CD4-positive, alpha-beta T cell treated with Interferon gamma for 1 hour (primary cell): ENCODE results near the gene TPGS1.

Experiments used
- DNase-seq: peaks from one replicate; pipeline ENCODE4 v3.0.0-alpha.2; 2020

The TPGS1 gene

GRCh38 chr19:496112-496665 is 11.1 kb upstream of the TPGS1 start, which contains the start of gene MADCAM1:
MADCAM1 (plus strand) TSS chr19:496486; CDS start chr19:496500, 14 bp downstream.
- no peak for DNase-seq

GRCh38 chr19:496986-497385 is 10.3 kb upstream of the TPGS1 start:
- no peak for DNase-seq

DNA sequence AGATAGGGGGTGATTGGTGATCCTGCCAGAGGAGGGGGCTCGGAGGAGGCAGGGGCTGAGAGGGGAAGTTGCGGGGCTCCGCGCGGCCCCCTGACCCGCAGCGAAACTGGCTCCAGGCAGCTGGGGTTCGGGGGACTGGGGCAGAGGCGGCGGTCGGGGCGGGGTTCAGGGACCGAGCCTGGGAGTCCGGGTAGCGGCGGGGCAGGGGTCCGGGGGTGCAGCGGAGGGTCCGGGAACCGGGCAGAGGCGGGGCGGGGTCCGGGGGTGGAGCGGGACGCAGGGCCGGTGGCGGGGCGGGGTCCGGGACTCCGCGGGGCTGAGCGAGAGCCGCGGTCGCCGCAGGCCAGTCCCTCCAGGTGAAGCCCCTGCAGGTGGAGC is 9.8 kb upstream of the TPGS1 start:
- no peak for DNase-seq

DNA sequence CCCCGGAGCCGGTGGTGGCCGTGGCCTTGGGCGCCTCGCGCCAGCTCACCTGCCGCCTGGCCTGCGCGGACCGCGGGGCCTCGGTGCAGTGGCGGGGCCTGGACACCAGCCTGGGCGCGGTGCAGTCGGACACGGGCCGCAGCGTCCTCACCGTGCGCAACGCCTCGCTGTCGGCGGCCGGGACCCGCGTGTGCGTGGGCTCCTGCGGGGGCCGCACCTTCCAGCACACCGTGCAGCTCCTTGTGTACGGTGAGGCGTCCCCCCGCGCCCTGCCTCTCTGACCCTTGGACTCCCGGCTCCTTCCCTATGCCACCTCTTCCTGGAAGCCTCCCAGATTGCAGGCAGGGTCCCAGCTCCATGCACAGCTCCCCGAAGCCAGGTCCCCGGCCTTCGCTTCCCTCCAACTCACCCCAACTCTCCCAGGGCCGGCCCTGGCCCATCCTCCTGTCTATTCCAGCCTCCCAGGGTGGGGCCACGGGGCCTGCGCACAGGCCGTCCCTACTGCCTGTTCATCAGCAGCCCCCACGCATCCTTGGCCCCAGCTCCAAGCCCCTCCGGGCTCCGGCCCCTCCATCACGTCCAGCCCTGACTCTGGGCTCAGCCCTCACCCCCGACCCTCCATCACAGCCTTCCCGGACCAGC is 9.3 kb upstream of the TPGS1 start:
- DNase-seq: no peak

- DNase-seq: no peak
Observed at GRCh38 chr19:498511-498891, 8.8 kb upstream of the TPGS1 start.

DNA sequence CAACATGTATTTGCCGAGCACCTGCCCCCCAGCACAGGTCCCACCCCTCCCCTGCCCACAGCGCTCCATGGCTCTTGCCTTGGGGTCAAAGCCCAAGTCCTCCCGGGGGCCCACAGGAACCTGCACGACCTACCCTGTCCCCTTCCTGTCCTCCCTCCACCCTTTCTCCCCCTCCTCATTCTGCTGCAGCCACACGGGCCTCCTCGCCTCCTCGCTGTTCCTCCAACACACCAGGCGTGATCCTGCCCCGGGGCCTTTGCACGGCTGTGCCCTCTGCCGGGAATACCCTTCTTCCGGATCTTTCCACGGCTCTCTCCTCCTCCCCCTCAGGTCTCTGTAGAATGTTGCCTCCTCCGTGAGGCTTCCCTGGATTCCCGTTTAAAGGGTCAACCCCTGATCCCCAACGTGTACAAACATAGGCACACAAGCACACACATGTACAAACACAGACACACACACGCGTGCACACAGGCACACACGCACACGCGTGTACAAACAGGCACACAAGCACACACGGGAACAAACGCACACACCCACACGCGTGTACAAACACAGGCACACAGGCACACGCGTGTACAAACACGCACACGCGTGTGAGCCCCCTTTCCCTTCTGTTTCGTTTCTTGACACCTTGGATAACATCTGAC is 8.2 kb upstream of the TPGS1 start:
- no peak for DNase-seq

- no peak for DNase-seq
Observed at GRCh38 chr19:501646-502045, 5.7 kb upstream of the TPGS1 start.

- no peak for DNase-seq
Observed at GRCh38 chr19:504616-505015, 2.7 kb upstream of the TPGS1 start.

GRCh38 chr19:506404-507285 is 652 bp upstream of the TPGS1 start:
- DNase-seq: peak; percentile 97

GRCh38 chr19:508204-509150 is 1.2 kb downstream of the TPGS1 start:
- no peak for DNase-seq

GRCh38 chr19:510606-511100 is 3.4 kb downstream of the TPGS1 start:
- peak; percentile 92 for DNase-seq

GRCh38 chr19:511101-511851 is 4.0 kb downstream of the TPGS1 start:
- peak; percentile 90 for DNase-seq

DNA sequence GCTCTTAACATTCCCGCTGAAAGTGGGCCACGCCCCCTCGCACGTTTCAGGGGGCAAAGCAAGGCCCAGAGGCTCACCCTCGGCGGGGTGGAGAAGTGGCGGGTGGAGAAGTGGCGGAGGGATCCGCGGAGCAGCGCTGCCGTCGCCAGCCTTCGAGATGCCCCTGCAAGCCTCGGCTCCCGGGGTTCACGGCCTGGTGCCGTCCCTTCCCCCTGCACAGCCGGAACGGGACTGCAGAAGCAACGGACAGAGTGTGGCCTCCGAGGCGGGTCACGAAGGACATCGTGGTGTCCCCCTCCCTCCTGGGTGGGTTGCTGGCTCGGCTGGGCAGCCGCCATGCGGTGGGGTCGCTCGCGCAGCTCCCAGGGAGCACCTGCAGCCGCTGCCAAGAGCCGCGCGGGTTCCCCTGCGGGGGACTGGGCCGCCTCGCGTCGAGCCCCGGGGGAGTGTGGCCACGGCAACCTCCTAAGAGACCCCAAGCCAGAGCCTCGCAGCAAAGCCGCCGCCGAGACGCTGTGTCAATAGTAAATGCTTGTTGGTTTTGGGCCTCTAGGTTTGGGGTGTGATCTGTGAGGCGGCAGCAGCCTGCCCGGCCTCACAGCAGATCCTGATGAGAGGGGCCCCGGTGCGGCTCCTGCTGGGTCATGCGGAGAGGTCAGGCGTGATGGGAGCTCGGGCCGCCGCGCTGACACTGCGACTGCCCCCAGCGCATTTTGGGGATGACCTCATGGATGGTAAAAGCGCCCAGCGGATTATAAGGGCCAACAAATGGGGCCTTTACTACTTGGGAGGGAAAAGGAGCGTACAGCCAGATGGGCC is 5.5 kb downstream of the TPGS1 start:
- DNase-seq: no peak

GRCh38 chr19:513368-514165 is 6.3 kb downstream of the TPGS1 start:
- no peak for DNase-seq

GRCh38 chr19:514166-514663 is 6.9 kb downstream of the TPGS1 start:
- no peak for DNase-seq

DNA sequence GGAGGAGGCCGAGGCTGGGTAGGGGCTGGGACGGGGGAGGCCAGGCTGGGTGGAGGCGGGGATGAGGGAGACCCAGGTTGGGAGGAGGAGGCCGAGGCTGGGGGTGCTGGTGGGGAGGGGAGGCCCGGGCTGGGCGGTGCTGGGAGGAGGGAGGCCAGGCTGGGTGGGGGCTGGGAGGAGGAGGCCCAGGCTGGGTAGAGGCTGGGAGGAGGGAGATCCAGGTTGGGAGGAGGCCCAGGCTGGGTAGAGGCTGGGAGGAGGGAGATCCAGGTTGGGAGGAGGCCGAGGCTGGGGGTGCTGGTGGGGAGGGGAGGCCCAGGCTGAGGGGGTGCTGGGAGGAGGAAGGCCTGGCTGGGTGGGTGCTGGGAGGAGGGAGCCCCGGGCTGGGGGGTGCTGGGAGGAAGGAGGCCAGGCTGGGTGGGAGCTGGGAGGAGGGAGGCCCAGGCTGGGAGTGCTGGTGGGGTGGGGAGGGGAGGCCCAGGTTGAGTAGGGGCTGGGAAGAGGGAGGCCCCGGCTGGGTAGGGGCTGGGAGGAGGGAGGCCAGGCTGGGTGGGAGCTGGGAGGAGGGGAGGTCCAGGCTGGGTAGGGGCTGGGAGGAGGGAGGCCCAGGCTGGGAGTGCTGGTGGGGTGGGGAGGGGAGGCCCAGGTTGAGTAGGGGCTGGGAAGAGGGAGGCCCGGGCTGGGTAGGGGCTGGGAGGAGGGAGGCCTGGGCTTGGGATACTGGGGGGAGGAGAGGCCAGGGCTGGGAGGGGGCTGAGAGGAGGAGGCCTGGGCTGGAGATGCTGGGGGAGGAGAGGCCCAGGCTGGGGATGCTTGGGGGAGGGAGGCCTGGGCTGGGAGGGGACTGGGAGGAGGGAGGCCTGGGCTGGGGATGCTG is 10.7 kb downstream of the TPGS1 start:
- no peak for DNase-seq

- DNase-seq: peak; percentile 69
Observed at GRCh38 chr19:518598-519231, 11.4 kb downstream of the TPGS1 start.

DNA sequence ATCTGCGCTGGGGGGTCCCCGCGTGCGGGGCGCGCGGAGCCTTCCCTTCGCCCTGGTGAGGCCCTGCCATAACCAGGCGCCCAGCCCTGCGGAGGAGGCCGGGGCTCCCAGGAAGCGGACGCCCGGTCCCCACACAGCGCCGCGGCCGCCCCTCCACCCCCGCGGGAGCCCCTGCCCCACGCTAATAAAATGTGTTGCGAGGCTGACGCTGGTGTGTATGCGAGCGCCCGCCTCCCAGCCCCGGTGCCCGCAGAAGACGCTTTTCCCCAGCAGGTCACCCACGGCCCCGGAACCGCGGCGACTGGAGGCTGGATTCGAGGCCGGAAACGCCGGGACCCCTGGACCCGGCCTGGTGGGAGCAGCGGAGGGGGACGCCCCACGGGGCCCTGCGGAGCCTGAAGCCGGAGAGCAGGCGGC is 12.2 kb downstream of the TPGS1 start:
- no peak for DNase-seq
